HepG2 (cell line): ENCODE measurements around the gene TK2. TPM values are rescaled to one million over a fixed set of nuclear protein-coding genes. Genes with fewer than 3 reads are reported as not detected.

Experiments
- ATAC-seq: fragments of 200-7000 bp; cut with Tn5 transposase; 3 replicates; pipeline ENCODE4 v1.9.1; 2020; ENCODE audit warnings: mild to moderate bottlenecking, moderate library complexity
- BruUV-seq: library from RNA; stranded (reverse); fragments of 400-500 nt; replicated peaks from 2 replicates; lab custom pipeline; 2021; lab: Mats Ljungman, UMichigan
- CTCF ChIA-PET: fragments of 300-600 bp; formaldehyde crosslinking; extraction: SDS; loops from one replicate; lab custom pipeline; 2021; ENCODE audit warnings: low total read pairs, inconsistent platforms, low intra/inter-chr PET ratio; lab: Yijun Ruan, JAX
- POLR2A ChIA-PET: fragments of 350-600 bp; sonication (Branson Sonifier 250); formaldehyde crosslinking; loops from one replicate; lab custom pipeline; 2020; ENCODE audit warnings: antibody characterized with exemption, inconsistent platforms; lab: Yijun Ruan, JAX
- DNase-seq: peaks from one replicate; pipeline ENCODE4 v3.0.0-alpha.2; 2015; ENCODE audit warnings: low spot score
- FAIRE-seq: peaks from 3 replicates; lab custom pipeline; 2011; peaks lifted over from hg19 to GRCh38; lab: Jason Lieb, UNC
- H2AFZ ChIP-seq: one replicate; pipeline ENCODE4 v1.6.1; 2011; ENCODE audit warnings: low read length, inconsistent platforms
- H3K27ac ChIP-seq: fragments of 300-600 bp; 3 replicates; pipeline ENCODE4 v1.8.0; 2011; ENCODE audit warnings: mixed run types, mild to moderate bottlenecking, mixed read lengths, low read length, inconsistent platforms; ENCODE audit not compliant: insufficient read depth; ENCODE audit errors: extremely low read length
- H3K27me3 ChIP-seq, 2 experiments: fragments of 200-600 bp in 1 of 2; 2 replicates in 1 of 2; 3 replicates in 1 of 2; pipeline versions ENCODE4 v1.6.0 to v1.8.0; 2011; ENCODE audit warnings: low read length in 2 of 2, mild to moderate bottlenecking in 2 of 2, moderate library complexity in 2 of 2, inconsistent platforms in 1 of 2; ENCODE audit not compliant: insufficient read depth in 2 of 2, control insufficient read depth in 1 of 2
- H3K36me3 ChIP-seq, 2 experiments: fragments of 200-600 bp in 1 of 2; replicated peaks in 1 of 2; 2 replicates in 1 of 2; 3 replicates in 1 of 2; pipeline versions ENCODE4 v1.5.1 to v1.8.0; 2011; ENCODE audit warnings: low read length in 2 of 2, inconsistent platforms in 1 of 2; ENCODE audit not compliant: insufficient read depth in 2 of 2, control insufficient read depth in 1 of 2
- H3K4me1 ChIP-seq: 2 replicates; pipeline ENCODE4 v1.5.1; 2012; ENCODE audit warnings: low read length, inconsistent platforms; ENCODE audit not compliant: insufficient read depth
- H3K4me2 ChIP-seq: 2 replicates; pipeline ENCODE4 v1.6.0; 2011; ENCODE audit warnings: low read depth, low read length, inconsistent platforms
- H3K4me3 ChIP-seq, 3 experiments: fragments of 200-600 bp in 1 of 3; sonication (generic), shearing (Covaris generic) in 1 of 3; replicated peaks in 1 of 3; 2 replicates each; pipeline ENCODE4 v1.5.1; 2011 to 2016; ENCODE audit warnings: low read length in 3 of 3, inconsistent platforms in 2 of 3, low read depth in 2 of 3, mild to moderate bottlenecking in 2 of 3, control low read depth in 1 of 3, mixed read lengths in 1 of 3; ENCODE audit not compliant: insufficient read depth in 1 of 3
- H3K79me2 ChIP-seq: one replicate; pipeline ENCODE4 v1.6.1; 2011; ENCODE audit warnings: low read length, inconsistent platforms; ENCODE audit not compliant: insufficient read depth
- H3K9ac ChIP-seq: 2 replicates; pipeline ENCODE4 v1.6.0; 2011; ENCODE audit warnings: mild to moderate bottlenecking, low read depth, low read length, inconsistent platforms; ENCODE audit not compliant: insufficient read depth
- H3K9me3 ChIP-seq: 2 replicates; pipeline ENCODE4 v1.5.1; 2012; ENCODE audit warnings: mild to moderate bottlenecking, low read length
- H4K20me1 ChIP-seq: 2 replicates; pipeline ENCODE4 v1.6.0; 2011; ENCODE audit warnings: inconsistent platforms, mild to moderate bottlenecking, low read length, moderate library complexity; ENCODE audit not compliant: insufficient read depth
- ATM ChIP-seq: fragments of 450-650 bp; IDR thresholded peaks from 2 replicates; pipeline ENCODE4 v1.7.1; 2017; ENCODE audit warnings: mild to moderate bottlenecking, borderline replicate concordance
- CAMTA2 ChIP-seq: sonication (generic); formaldehyde crosslinking; IDR thresholded peaks from 2 replicates; pipeline ENCODE4 v1.4.0; 2020; ENCODE audit warnings: mild to moderate bottlenecking, missing genetic modification reagents, borderline replicate concordance
- E2F5 ChIP-seq: sonication (generic); formaldehyde crosslinking; conservative IDR thresholded peaks from 2 replicates; pipeline ENCODE4 v1.4.0; 2020; ENCODE audit warnings: missing genetic modification reagents
- FOSL2 ChIP-seq: sonication (generic); formaldehyde crosslinking; IDR thresholded peaks from 2 replicates; pipeline ENCODE4 v1.4.0; 2020; ENCODE audit warnings: missing genetic modification reagents
- FOXM1 ChIP-seq: sonication (generic); formaldehyde crosslinking; IDR thresholded peaks from 2 replicates; pipeline ENCODE4 v1.5.0; 2020; ENCODE audit warnings: missing genetic modification reagents
- FOXP1 ChIP-seq, 2 experiments: fragments of 450-650 bp in 1 of 2; IDR thresholded peaks; 2 replicates each; pipeline ENCODE4 v1.6.1; 2017 to 2018; ENCODE audit warnings: antibody characterized with exemption in 1 of 2
- HNF1B ChIP-seq: sonication (generic); formaldehyde crosslinking; IDR thresholded peaks from 2 replicates; pipeline ENCODE4 v1.5.1; 2020; ENCODE audit warnings: mild to moderate bottlenecking, moderate library complexity, missing genetic modification reagents
- HNRNPH1 ChIP-seq: fragments of 200-400 bp; formaldehyde crosslinking; optimal IDR thresholded peaks from 2 replicates; pipeline ENCODE3; 2017; ENCODE audit warnings: mild to moderate bottlenecking, low read depth, low read length
- IKZF4 ChIP-seq: sonication (generic); formaldehyde crosslinking; IDR thresholded peaks from 2 replicates; pipeline ENCODE4 v1.5.1; 2020; ENCODE audit warnings: borderline replicate concordance, mild to moderate bottlenecking, low read depth, missing genetic modification reagents; ENCODE audit errors: not compliant biosample characterization
- KLF13 ChIP-seq: sonication (generic); formaldehyde crosslinking; IDR thresholded peaks from 2 replicates; pipeline ENCODE4 v1.4.0; 2020; ENCODE audit warnings: mild to moderate bottlenecking, missing genetic modification reagents
- NCOR1 ChIP-seq: fragments of 200-600 bp; sonication (generic); IDR thresholded peaks from 2 replicates; pipeline ENCODE4 v1.7.0; 2017; ENCODE audit warnings: antibody characterized with exemption, low read length, borderline replicate concordance
- NFE2L2 ChIP-seq: fragments of 150-350 bp; IDR thresholded peaks from 2 replicates; pipeline ENCODE4 v1.6.1; 2014; ENCODE audit warnings: low read length
- TGIF2 ChIP-seq: IDR thresholded peaks from 2 replicates; pipeline ENCODE4 v1.6.1; 2016; ENCODE audit warnings: control low read depth, missing compliant biosample characterization
- ZNF143 ChIP-seq: sonication (generic); formaldehyde crosslinking; IDR thresholded peaks from 2 replicates; pipeline ENCODE4 v1.4.0; 2020; ENCODE audit warnings: missing genetic modification reagents
- ZNF709 ChIP-seq: sonication (generic); formaldehyde crosslinking; IDR thresholded peaks from 2 replicates; pipeline ENCODE4 v1.5.0; 2020; ENCODE audit warnings: mild to moderate bottlenecking, missing genetic modification reagents
- ZNF770 ChIP-seq: sonication (generic); formaldehyde crosslinking; IDR thresholded peaks from 2 replicates; pipeline ENCODE4 v1.5.0; 2020; ENCODE audit warnings: mild to moderate bottlenecking, missing genetic modification reagents
- WGBS: methylation state at CpG from one replicate; pipeline ENCODE4 v1.1.6; 2017; ENCODE audit warnings: low lambda C conversion rate; 5-methylcytosine and 5-hydroxymethylcytosine counted together
- in situ Hi-C: cut with HindIII; loops from 2 replicates; pipeline ENCODE4 v1.10.0; 2017; ENCODE audit warnings: low pct_unique_long_range_greater_than_20kb; ENCODE audit not compliant: extremely low pct_ligation_motif_present
- intact Hi-C: fragments of 100-400 bp; cut with micrococcal nuclease; formaldehyde crosslinking; loops from one replicate; pipeline ENCODE4 v1.10.0; 2022; ENCODE audit not compliant: unreplicated experiment
- polyA plus RNA-seq, 8 experiments: library from polyadenylated mRNA; depleted of rRNA in 3 of 8; stranded (reverse) in 7 of 8; unstranded in 1 of 8; fragments of >200 nt; fragmentation: Illumina TruSeq in 4 of 8; extraction: Trizol in 4 of 8; gene quantifications; 2 replicates each; pipeline versions ENCODE4 v1.2.1 to v1.2.3, GENCODE V29; 2011 to 2016; ENCODE audit warnings: low read depth in 4 of 8, missing spikeins in 1 of 8, mixed read lengths in 1 of 8; ENCODE audit not compliant: insufficient read depth in 1 of 8
- total RNA-seq, 5 experiments: library from RNA; depleted of rRNA; stranded (reverse); fragments of >200 nt; fragmentation: Illumina TruSeq; extraction: Trizol; gene quantifications; 2 replicates each; pipeline ENCODE4 v1.2.3, GENCODE V29; 2016; ENCODE audit warnings: low read depth in 1 of 5
- TF ChIP-seq, protein P1 (sequence below): IDR thresholded peaks from 2 replicates; pipeline ENCODE4 v1.6.1; 2016; ENCODE audit warnings: low read depth, borderline replicate concordance
- TF ChIP-seq, protein P2 (sequence below): sonication (generic); formaldehyde crosslinking; IDR thresholded peaks from 2 replicates; pipeline ENCODE4 v1.4.0; 2020; ENCODE audit warnings: mild to moderate bottlenecking, missing genetic modification reagents

TK2 gene
- total and polyA plus RNA-seq, 2 of the 13 experiments (the other 11 are each of a cell fraction or from before 2014, with no cell fraction given) = 18.7 to 21.0 TPM

- no peaks in the 10 kb centered on the region for H3K79me2 ChIP-seq
- ATAC-seq (no peak), DNase-seq (no peak), FAIRE-seq (no peak)
- no peaks in the 10 kb centered on the region for H3K9me3 ChIP-seq
- BruUV-seq = no TSS peak
- intact Hi-C loops (no loop called here), in situ Hi-C loops (no loop called here)
- no peak overlapping the region for H3K4me3 ChIP-seq
- ChIA-PET POLR2A (no interaction called here), CTCF (no interaction called here)
- no peak overlapping the region for H3K27ac ChIP-seq
- H2AFZ ChIP-seq = no peak overlapping the region
- WGBS = 62% methylated on average over 3 of the region's 3 CpGs
- no peak overlapping the region for H3K9ac ChIP-seq
- no peaks in the 10 kb centered on the region for H4K20me1 ChIP-seq
- H3K4me2 ChIP-seq = no peak overlapping the region
- TF ChIP-seq NCOR1 (no peak), ZNF143 (no peak), CAMTA2 (no peak), FOXP1 (IDR thresholded peaks at IDR 0.05) (no peak), FOXP1 (CRISPR knock-in tag; IDR thresholded peaks at IDR 0.05) (no peak), FOXM1 (CRISPR knock-in tag) (no peak), ATM (no peak), ZNF770 (no peak), KLF13 (CRISPR knock-in tag) (no peak), NFE2L2 (no peak), ZNF709 (CRISPR knock-in tag) (no peak), TGIF2 (CRISPR knock-in tag) (no peak), IKZF4 (CRISPR knock-in tag) (no peak), HNRNPH1 (no peak), E2F5 (no peak), FOSL2 (CRISPR knock-in tag) (no peak), HNF1B (CRISPR knock-in tag) (no peak)
- TF ChIP-seq, protein P1, sequence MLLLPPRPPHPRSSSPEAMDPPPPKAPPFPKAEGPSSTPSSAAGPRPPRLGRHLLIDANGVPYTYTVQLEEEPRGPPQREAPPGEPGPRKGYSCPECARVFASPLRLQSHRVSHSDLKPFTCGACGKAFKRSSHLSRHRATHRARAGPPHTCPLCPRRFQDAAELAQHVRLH (CRISPR knock-in tag) = no peak
- TF ChIP-seq, protein P2, sequence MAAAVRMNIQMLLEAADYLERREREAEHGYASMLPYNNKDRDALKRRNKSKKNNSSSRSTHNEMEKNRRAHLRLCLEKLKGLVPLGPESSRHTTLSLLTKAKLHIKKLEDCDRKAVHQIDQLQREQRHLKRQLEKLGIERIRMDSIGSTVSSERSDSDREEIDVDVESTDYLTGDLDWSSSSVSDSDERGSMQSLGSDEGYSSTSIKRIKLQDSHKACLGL (CRISPR knock-in tag) = no peak
- no peaks in the 10 kb centered on the region for H3K36me3 ChIP-seq
- H3K27me3 ChIP-seq = peaks cover 0 to 14% of the 10 kb centered on the region in 2 experiments; a peak in 2 of 5 replicates
- H3K4me1 ChIP-seq = no peaks in the 10 kb centered on the region
Measured at GRCh38 chr16:66575060-66575459, 25.1 kb upstream of the TK2 start.
